GM10847 (cell line): Measurements from ENCODE around the gene CLDN5.

Source experiments
- POLR2A ChIP-seq: IDR thresholded peaks from 2 replicates; pipeline ENCODE4 v1.6.1; 2011; ENCODE audit not compliant: insufficient read length; ENCODE audit errors: extremely low read depth

Gene CLDN5

DNA sequence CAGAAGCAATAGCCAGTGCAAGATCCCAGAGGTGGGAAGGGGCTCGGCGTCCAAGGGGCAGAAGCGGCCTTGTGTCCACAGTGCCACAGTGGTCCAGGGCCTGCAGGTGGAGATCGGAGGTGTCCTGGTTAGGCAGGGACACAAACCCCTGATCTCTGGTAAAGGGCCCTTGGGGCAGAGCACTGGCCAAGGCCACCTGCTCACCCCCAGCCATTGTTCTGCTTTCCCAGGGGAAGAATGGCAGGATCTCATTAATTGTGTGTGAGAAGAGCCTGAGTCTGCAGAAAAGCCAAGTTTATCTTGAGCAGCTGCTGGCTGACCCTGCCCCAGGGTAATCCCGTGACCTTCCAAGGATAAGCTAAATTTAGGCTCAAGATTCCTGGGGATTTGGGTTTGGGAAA lies 3.1 kb upstream of the CLDN5 start:
- no peak for TF ChIP-seq POLR2A

DNA sequence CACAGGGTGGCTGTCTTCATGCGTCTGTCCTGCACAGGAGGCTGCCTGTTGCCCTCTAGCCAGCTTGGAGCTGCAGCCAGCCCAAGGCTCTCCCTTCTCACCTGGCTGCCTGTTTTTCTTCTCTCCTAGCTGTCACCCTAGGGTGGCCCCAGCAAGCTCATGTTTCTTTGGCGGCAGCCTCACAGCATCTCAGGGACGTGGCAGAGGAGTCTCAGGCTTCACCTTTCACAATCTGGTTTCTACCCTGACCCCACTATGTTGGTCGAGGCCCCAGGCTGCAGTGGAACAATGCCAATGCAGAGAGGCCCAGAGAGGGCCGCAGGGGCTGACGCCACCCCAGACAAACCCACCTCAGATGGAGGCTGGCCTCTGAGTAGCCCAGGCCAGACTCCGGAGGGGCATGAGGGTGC lies 2.5 kb upstream of the CLDN5 start:
- TF ChIP-seq POLR2A = no peak

DNA sequence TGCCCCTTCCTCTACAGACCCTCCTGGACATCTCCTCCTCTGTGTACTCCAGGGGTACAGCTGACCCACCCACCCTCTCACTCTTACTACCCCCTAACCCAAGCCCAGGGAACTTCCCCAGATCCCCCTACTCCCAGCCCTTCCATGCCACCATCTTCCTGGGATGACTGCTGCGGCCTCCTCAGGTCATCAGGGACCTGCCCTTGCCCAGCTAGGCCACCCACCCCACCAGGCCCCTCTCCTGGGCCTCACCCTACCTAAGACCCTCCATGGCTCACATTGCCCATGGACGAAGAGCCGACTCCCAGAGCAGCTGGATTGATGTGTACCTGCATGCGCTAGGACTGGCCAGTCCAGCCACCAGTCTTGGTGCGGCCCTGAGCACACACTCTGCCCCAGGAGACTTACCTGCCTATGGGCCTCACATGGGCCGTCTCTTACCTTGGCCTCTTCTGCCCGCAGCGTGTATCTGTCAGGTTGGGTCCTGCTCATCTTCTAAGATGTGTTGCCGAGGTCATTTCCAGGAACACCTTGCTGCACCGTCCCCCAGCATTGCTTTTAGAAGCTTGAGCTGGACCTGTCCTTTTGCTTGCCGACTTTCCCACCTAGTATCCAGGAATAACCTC lies 2.0 kb upstream of the CLDN5 start:
- no peak for TF ChIP-seq POLR2A

DNA sequence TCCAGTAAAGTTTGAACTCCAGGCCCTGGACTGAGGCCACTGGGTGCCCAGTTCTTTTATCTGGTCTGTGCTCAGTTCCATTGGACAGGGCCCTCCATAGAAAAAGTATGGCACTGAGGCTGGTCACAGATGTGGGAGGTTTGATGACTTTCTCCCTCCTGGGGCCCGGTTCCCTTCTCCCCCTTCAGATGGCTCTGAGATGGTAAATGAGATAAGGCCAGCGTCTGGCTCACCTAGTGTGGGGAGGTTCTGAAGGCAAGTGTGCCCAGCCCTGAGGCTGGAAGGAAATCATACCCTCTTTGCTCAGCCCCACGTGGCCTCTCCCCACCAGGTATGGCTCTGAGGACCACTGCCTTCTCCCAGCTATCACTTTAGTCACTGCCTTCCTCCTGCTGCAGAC lies 1.5 kb upstream of the CLDN5 start:
- no peak for TF ChIP-seq POLR2A

DNA sequence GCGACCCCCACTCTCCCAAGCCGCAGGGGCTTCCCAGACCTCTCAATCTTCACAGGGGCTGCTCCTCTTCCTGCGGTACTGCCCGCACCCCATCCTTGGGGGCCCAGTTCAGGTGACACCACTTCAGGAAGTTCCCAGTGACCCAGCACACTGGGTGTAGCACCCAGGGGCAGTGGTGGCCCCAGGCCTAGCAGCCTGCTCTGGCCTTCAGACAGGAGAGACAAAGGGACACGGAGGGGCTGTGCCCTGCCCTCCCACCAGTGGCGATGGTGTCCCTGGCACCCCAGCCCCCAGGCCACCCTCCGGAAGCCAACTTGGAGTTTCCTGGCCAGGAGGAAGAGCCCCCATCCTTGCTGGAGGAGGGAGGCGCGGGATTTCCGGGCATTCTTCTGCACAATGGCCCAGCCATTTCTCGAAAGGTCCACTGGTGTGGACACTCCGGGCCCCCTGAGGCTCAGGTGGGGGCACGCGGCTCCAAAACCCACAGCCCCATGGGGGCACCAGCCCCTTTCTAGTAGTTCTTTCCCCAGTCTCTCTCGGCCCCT lies 978 bp upstream of the CLDN5 start:
- no peak for TF ChIP-seq POLR2A

DNA sequence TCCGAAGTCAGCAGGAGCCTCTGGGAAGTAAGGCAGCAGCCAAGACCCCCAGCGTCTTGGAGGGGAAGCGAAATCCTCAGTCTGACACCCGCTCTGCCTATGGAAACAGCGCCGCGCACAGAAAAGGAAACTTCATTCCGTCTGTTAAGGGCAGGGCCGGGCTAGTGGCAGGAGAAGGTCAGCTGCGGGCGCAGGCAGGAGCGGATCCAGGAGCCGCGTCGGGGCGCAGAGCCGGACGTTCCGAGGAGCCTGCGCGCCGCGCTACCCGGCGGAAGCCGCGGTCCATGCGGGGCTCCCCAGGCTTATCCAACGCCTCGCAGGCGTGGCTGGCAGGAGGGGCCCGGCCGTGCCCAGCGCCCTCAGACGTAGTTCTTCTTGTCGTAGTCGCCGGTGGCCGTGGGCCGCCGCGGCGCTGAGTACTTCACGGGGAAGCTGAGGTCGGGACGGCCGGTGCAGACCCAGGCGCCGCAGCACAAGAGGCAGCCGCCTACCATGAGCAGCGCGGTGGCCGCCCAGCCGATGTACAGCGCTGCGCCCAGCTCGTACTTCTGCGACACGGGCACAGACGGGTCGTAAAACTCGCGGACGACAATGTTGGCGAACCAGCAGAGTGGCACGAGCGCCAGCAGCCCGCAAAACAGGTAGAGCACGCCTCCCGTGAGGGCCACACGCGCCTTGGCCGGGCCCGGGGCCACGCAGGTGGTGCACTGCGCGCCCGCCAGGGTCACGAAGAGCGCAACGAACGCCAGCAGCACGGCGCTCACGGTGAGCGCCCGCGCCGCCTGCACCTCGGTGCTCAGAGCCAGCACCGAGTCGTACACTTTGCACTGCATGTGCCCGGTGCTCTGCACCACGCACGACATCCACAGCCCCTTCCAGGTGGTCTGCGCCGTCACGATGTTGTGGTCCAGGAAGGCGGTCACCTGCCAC lies 705 bp downstream of the CLDN5 start:
- TF ChIP-seq POLR2A = no peak

DNA sequence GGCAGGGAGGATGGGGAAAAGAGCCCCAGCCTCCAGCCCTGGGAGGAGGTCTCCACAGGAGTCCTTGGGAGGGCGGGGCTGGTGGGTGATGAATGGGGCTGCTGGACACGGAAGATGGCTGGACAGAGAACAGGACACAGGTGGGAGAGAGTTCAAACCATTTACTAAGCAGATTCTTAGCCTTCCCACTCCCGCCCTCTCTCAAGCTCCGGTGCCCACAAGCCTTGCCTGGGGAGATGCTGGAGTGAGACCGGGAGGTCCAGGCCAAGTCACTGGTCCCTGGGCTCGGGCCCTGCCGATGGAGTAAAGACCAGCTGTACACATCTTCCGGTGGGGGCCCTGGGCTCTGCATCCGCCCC lies 1.4 kb downstream of the CLDN5 start:
- TF ChIP-seq POLR2A = no peak

DNA sequence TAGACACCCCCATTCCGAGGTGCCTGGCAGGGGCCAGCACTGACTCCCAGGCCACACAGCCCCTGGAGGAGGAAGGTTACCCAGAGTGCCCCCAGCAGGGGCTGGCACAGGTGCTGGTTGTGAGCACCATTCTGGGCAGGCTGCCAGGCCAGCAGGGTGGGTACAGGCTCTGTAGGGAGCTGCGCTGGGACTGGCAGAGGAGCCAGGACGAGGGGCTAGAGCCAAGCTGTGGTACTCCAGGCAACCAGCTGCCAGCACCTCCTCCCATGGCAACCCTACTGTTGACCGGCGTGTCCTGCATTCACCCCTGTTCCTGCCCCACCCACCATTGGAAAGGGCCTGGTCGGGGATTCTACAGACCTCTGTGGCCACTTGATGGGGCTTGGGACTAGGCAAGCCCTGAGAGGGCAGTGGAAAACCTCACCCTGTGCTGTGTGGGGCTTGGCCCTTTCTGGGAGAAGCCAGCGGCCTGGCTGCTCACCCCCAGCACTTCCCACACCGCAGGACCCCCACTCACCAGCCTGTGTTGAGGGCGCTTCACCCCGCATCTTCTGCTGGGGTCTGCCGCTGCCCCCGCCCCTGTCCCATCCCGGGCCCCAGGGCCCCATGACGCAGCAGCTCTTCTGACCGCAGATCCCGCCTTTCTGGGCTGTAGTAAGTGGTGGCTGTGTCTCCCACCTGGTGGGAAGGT lies 1.9 kb downstream of the CLDN5 start:
- TF ChIP-seq POLR2A = no peak

DNA sequence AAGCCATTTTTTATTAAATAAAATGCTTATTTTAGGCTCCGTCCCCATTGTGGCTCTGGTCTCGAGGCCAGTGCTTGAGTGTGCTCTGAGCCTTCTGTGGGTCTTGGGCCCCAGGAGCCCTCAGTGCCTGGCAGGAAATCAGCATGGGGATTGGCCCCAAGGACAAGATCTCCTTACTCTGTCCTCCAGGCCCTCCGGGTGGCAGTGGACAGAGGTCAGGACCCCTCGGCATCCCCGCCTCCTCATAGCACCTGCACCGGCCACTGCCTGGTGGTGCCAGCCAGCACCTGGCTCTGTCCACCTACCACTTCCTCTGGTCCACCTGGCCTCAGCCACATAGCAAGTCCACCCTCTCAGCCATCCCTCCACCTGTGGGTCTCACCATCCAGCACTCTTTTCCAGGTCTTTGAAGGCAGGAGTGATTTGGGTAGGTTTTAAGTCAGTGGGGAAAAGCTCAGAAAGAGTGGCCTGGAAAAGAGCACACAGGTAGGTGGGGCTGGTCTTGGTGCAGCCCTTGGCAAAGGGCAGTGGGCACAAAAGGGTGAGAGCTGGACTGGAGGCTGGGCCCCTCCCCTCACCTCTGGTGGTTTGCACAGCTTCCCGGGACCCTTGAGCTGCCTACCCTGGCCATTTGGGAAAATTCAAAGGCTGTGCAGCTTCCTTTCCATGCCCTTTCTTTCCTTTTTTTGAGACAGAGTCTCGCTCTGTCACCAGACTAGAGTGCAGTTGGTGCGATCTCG lies 3.5 kb downstream of the CLDN5 start:
- TF ChIP-seq POLR2A = no peak

DNA sequence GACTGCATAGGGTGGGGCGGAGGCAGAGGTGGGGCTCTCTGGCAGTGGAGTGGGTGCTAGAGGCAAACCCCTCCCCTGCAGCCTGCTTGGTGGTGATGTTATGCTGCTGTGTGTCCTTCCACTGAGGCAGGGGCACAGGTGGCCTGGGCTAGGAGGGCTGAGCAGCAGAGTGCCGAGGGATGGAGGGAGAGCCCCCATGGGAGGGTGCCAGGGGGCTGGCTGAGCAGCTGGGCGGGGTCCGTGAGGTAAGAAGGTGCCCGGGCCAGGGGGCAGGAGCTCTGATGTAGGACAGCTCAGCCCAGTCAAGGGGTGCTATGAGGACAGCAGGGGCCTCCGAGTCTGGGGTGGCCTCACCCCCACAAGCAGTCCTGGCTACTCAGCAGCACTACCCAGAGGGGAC lies 4.2 kb downstream of the CLDN5 start:
- no peak for TF ChIP-seq POLR2A

DNA sequence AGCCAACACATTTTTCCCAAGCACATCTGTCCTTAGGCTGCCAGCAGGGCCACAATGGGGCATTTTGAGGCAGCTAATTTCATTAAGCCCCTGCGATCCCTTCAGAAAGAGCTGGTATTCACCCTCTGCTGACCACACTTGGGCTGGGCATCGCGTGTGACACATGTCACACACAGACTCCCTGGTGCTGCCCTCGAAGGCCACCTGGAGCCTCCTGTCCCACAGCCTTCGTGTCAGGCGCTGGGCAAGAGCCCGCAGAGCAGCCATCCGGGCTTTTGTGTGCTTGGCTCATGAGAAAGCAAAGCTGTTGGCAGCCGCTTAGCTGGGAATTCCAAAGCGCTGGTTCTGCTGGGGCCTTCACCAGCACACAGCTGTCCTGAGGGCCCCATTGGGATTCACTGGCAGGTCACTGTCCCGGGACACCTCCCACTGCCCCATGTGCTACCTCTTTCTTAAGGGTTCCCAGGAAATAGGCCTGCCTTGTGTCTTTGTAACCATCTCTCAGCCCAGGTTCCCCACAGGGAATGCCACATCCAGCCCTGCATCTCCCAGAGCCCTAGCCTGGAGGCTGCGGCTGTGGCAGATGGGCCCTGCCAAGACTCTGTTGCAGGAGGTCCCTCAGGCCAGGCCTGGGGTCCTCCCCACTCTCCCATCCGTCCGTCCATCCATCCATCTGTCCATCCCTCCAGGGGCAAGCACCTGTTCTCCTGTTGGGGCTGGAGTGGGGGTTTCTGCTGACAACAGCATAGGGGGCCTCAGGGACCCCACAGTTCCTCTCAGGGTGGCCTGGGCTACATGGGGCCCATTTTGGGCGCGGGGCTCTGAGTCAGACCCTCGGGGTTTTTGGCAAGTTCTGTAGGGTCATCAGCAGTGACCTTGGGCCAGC lies 4.9 kb downstream of the CLDN5 start:
- no peak for TF ChIP-seq POLR2A

DNA sequence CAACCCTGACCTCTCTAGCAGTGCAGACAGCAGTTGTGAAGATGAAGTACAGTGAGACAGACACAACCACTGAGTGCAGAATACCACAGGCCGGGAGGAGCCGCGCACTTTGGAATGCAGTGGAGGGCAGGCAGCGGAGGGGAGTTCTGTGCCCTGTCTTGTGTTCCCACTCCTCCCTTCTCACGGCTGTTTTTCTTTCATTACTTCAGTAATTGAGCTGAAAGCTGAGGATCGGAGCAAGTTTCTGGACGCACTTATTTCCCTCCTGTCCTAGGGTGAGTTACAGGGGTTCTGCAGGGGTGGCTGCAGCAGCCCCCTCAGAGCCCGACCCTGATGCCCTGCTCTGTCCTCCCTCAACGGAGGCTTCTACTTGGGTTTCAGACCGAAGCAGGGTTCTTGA lies 5.6 kb downstream of the CLDN5 start:
- no peak for TF ChIP-seq POLR2A

DNA sequence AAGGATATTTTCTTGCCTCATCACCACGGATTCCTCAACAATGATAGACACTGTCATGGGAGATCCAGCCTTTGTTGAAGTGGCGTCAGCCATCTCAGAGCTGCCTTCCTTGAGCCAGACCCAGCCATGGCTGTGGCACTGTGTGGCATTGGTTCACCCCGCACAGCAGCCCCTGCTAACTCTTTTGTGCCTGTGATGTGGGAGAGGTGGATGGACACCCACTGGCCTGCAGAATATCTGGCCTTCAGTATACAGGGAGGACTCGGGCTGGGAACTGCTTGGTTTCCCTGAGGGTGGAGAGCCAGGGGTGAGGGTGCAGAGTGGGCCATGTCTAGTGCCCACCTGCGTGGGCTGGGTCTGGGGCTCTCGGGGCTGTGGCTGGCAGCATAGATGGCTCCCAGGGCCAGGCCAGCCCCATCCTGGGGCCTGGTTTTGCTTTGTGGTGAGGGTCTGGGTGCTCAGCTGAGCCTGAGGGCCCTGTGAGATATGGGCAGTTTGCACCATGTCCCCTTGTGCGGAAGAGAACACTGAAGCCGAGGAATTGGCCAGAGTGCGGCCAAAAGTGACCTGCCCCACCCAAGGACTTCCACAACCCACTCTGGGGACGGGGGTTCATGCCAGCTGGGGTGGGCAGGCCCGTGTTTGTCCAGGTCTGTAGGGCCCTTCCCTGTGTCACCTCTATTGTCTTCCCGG lies 6.1 kb downstream of the CLDN5 start:
- TF ChIP-seq POLR2A = no peak

DNA sequence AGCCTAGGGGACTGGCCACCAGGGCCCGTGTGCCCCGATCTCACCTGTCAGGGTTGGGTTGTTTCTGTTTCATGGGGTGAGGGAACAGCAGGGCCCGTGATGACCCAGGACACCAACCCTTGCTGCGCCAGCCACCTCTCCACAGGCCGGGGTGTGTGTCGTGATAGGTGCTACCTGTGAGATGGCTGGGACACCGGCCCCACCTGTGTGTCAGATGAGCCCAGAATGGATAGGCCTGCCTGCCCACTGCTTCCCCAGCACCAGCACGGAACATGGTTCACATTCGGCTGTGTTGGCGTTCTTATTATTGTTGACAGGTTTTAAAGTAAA lies 7.1 kb downstream of the CLDN5 start:
- no peak for TF ChIP-seq POLR2A
